Central memory CD8-positive, alpha-beta T cell (primary cell): ENCODE measurements around the gene ZDHHC17.
A peak's percentile ranks its signal among the peaks of the same experiment; 100 is the strongest.

Experiments
- ATAC-seq: fragments of 150-1000 bp; cut with Tn5 transposase; replicated peaks from 2 replicates; pipeline ENCODE4 v1.10.0; 2022; ENCODE audit warnings: mild to moderate bottlenecking, moderate FRiP score, moderate number of reproducible peaks; ENCODE audit not compliant: poor library complexity, severe bottlenecking; ENCODE audit errors: extremely low read depth
- DNase-seq, 2 donors: peaks; one replicate each; pipeline ENCODE4 v3.0.0; 2021; ENCODE audit warnings: low spot score in 2 of 2
- H3K27ac Mint-ChIP-seq: one replicate; pipeline ENCODE4 v1.8.0; 2022; ENCODE audit warnings: low read depth, mild to moderate bottlenecking, moderate library complexity, mixed read lengths
- H3K27me3 Mint-ChIP-seq: one replicate; pipeline ENCODE4 v1.8.0; 2022; ENCODE audit warnings: mixed read lengths
- H3K36me3 Mint-ChIP-seq: one replicate; pipeline ENCODE4 v1.8.0; 2022; ENCODE audit warnings: mild to moderate bottlenecking, moderate library complexity, mixed read lengths; ENCODE audit not compliant: insufficient read depth
- H3K4me1 Mint-ChIP-seq: one replicate; pipeline ENCODE4 v1.8.0; 2022; ENCODE audit warnings: mixed read lengths
- H3K4me3 Mint-ChIP-seq: one replicate; pipeline ENCODE4 v1.8.0; 2022; ENCODE audit warnings: mild to moderate bottlenecking, moderate library complexity, mixed read lengths
- H3K9me3 Mint-ChIP-seq: one replicate; pipeline ENCODE4 v1.8.0; 2022; ENCODE audit warnings: mixed read lengths

Gene ZDHHC17

DNA sequence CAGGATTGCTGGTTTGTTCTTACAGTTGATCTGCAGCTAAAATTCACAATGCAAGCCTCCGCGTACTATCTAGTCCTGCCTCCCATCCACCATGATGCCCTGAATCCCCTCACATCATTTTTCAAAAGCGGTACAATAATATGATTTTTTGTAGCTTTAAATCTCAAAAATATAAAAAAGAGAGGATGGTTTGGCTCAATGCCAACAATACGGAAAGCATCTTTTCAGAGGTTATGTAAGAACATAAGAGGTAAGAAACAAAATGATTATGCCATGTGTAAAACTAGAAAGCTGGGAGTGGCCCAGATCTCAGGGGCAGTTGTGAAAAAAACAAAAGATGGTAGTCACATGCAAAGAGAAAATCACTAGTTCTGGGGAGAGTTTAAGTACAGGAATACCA, 24.0 kb upstream of the ZDHHC17 start:
- Mint-ChIP-seq H3K27ac (no peak overlapping the region), H3K27me3 (peaks cover 89% of the 10 kb centered on the region)
- ATAC-seq, result no peak

DNA sequence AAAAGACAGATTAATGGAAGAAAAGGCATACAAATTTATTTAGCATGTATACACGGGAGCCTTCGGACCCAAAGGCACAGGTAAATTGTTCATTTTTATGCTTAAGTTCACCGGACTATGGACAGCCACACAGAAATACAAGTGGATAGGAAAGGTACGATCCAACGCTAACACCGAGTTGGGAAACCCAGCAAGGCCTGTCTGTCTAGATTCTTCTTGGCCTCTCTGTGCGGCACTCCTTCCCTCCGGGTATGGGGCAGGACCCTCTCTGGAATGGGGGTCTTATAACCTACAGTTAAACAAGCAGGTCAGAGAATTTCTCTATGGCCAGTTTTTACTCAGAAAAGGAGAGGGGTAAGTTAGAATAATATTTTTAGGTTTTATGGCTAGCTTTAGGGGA, 23.4 kb upstream of the ZDHHC17 start:
- Mint-ChIP-seq H3K27me3 (peaks cover 90% of the 10 kb centered on the region), H3K27ac (no peak overlapping the region), H3K4me1 (no peaks in the 10 kb centered on the region), H3K9me3 (peaks cover 10% of the 10 kb centered on the region), H3K4me3 (no peak overlapping the region), H3K36me3 (no peaks in the 10 kb centered on the region)
- no peak for DNase-seq
- ATAC-seq, result no peak

More for the DNA sequence above, 24.0 kb upstream of the ZDHHC17 start:
- Mint-ChIP-seq H3K36me3 (no peaks in the 10 kb centered on the region), H3K4me3 (no peak overlapping the region), H3K4me1 (no peaks in the 10 kb centered on the region), H3K9me3 (peaks cover 10% of the 10 kb centered on the region)
- no peak for DNase-seq

DNA sequence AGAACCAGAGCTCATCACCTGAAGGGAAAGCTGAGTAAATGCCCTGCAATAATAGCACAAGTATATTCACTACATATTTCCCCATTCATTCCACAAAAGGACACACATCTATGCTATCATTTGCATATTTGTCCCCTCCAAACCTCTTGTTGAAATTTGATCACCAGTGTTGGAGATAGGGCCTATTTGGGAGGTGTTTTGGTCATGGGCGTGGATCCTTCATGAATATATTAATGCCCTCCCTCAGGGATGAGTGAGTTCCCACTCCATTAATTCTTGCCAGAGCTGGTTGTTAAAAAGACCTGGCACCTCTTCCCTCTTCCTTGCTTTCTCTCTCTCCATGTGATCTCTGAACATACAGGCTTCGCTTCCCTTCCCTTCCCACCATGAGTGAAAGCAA, 18.6 kb upstream of the ZDHHC17 start:
- no peak for ATAC-seq
- DNase-seq, result no peak
- H3K4me1 Mint-ChIP-seq, result no peaks in the 10 kb centered on the region
- peaks cover 55% of the 10 kb centered on the region for H3K27me3 Mint-ChIP-seq
- H3K27ac Mint-ChIP-seq, result no peak overlapping the region
- H3K36me3 Mint-ChIP-seq, result peaks cover 2% of the 10 kb centered on the region
- no peaks in the 10 kb centered on the region for H3K9me3 Mint-ChIP-seq
- no peak overlapping the region for H3K4me3 Mint-ChIP-seq

DNA sequence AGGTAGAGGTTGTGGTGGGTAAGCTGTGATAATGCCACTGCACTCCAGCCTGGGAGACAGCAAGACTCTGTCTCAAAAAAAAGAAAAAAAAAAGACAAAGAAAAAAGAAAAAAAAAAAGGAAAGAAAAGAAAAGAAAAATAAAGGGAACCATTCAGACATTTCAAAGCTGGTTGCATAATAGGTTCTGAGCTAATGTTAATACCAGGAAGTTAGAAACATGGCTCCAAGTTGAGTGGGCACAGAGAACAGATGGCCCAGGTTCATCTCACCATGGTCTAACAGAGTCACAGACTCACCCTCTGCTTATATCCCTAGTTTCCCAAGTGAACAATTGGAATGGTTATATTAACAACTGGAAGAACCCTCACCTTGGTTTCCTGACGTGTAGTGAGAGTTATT, 17.4 kb upstream of the ZDHHC17 start:
- peaks cover 56% of the 10 kb centered on the region for H3K27me3 Mint-ChIP-seq
- H3K27ac Mint-ChIP-seq, result no peak overlapping the region
- H3K36me3 Mint-ChIP-seq, result peaks cover 2% of the 10 kb centered on the region
- no peaks in the 10 kb centered on the region for H3K4me1 Mint-ChIP-seq
- H3K9me3 Mint-ChIP-seq, result no peaks in the 10 kb centered on the region
- H3K4me3 Mint-ChIP-seq, result no peak overlapping the region
- ATAC-seq (no peak), DNase-seq (no peak)

DNA sequence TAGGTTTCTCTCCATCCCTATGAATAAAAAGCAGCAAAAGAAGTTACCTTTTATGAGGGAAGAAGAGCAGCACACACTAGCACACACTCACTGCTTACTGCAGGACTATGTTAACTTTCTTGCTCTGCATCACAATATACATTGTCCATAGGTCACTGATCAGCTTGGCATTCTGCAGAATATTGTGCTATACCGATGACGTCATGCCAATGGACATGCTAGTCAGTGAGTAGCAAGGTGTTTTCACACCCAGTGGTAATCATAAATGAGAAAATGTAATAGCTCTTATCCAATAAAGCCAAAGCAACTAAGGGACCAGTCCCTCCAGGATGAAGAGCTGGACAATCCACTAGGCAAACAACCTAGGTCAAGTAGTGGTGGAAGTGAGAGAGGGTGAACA, 16.7 kb upstream of the ZDHHC17 start:
- H3K4me1 Mint-ChIP-seq, result no peaks in the 10 kb centered on the region
- no peak for ATAC-seq
- DNase-seq, result no peak
- peaks cover 49% of the 10 kb centered on the region for H3K27me3 Mint-ChIP-seq
- H3K27ac Mint-ChIP-seq, result no peak overlapping the region
- no peaks in the 10 kb centered on the region for H3K9me3 Mint-ChIP-seq
- no peak overlapping the region for H3K4me3 Mint-ChIP-seq
- H3K36me3 Mint-ChIP-seq, result peaks cover 2% of the 10 kb centered on the region

DNA sequence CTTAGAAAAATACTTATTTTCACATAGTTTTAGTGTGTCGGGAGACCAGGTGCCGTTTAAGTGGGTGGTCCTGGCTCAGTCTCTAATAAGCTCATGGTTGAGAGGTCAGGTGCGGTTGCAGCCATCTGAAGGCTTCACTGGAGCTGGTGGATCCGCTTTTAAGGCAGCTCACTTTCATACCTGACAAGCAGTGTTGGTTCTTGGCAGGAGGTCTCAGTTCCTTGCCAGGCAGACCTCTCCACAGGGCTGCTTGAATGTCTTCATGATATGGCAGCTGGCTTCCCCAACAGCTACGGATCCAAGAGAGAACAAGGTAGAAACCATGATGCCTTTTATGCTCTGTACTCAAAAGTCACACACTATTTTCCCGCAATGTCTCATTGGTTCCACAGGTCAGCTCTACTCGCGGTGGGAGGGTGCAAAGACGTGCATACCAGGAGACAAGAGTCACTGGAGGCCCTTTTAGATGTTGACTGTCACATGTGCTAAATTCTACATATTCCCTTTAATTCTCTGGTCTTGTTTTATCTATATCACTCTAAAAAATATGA, 8.0 kb upstream of the ZDHHC17 start:
- no peaks in the 10 kb centered on the region for H3K9me3 Mint-ChIP-seq
- DNase-seq, result no peak
- ATAC-seq, result no peak
- no peak overlapping the region for H3K27ac Mint-ChIP-seq
- H3K27me3 Mint-ChIP-seq, result peaks cover 18% of the 10 kb centered on the region
- no peaks in the 10 kb centered on the region for H3K4me1 Mint-ChIP-seq
- H3K36me3 Mint-ChIP-seq, result peaks cover 2% of the 10 kb centered on the region
- no peak overlapping the region for H3K4me3 Mint-ChIP-seq

DNA sequence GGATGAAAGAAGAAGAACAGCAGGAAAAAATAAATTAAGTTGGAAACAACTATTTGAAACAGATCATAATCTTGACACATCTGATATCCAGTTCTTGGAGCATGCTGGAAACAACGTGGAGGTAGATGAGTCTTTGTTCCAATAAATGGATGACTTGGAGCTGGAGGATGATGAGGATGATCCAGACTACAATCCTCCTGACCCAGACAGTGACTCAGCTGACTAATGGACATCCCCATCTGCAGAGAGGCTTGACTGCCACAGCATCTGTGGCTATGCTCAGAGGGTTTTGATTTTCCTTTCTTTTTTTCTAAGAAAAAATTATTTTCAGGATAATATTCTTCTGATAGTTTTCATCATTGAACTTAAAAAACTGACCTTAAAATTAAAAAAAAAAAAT, 6.2 kb upstream of the ZDHHC17 start:
- no peaks in the 10 kb centered on the region for H3K9me3 Mint-ChIP-seq
- no peak overlapping the region for H3K4me3 Mint-ChIP-seq
- no peak overlapping the region for H3K27ac Mint-ChIP-seq
- H3K36me3 Mint-ChIP-seq, result peaks cover 12% of the 10 kb centered on the region
- H3K4me1 Mint-ChIP-seq, result peaks cover 2% of the 10 kb centered on the region
- DNase-seq, result no peak
- peaks cover 15% of the 10 kb centered on the region for H3K27me3 Mint-ChIP-seq
- no peak for ATAC-seq

DNA sequence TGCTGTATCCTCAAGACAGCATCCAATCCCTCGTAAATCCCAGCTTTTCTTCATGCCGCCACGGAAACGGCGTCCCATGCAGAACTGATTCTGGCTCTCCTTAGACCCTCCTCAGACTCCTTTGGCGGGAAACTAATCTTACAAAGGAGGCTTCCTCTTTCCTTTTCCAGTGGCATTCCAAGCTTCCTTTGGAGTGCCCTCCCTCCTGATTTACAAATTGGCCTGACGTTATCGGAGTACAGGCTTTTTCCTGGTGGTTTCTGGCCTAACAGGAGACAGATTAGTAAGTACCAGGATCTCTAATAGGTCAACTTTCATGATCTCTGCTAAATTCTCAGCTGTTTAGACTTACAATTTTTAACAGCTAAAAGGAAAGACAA, 1.3 kb upstream of the ZDHHC17 start:
- Mint-ChIP-seq H3K4me3 (peak overlapping the region; percentile 95), H3K27ac (peak overlapping the region; percentile 96), H3K27me3 (no peaks in the 10 kb centered on the region), H3K4me1 (peaks cover 37% of the 10 kb centered on the region), H3K9me3 (no peaks in the 10 kb centered on the region), H3K36me3 (peaks cover 28% of the 10 kb centered on the region)
- no peak for DNase-seq
- ATAC-seq, result no peak

DNA sequence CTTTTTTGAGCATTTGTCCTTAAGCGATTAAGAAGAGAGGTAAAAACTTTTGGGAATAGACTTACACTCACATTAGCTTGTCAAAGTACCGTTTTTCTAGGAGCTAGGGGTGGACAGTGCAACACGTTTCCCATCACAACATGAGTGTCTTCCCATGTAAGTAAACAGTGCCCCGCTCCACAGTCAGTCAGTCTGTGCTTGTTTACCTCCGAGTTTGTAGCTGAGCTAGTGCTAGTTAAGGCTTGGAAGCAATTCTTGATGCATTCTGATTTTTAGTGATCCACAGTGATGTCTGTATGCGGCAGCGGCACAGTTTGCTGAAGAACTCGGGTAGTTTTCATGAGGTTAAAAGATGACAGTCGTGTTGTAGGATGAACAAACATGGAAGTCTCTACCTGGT, 941 bp downstream of the ZDHHC17 start:
- Mint-ChIP-seq H3K36me3 (peaks cover 28% of the 10 kb centered on the region), H3K9me3 (no peaks in the 10 kb centered on the region), H3K4me1 (peaks cover 40% of the 10 kb centered on the region), H3K4me3 (peak overlapping the region; percentile 95), H3K27ac (peak overlapping the region; percentile 96), H3K27me3 (no peaks in the 10 kb centered on the region)
- no peak for ATAC-seq
- no peak for DNase-seq

DNA sequence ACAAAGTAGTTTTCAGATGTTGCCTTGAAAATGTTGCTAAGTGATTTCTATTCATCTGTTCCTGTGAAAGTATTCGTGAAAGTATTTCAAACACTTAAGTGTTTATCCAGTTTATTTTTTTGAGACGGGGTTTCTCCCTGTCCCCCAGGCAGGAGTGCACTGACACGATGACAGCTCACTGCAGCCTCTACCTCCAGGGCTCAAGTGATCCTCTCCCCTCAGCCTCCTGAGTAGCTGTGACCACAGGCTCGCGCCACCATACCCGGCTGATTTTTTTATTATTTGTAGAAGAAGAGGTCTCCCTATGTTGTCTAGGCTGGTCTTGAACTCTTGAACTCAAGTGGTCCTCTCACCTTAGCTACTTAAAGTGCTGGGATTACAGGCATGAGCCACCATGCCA, 1.7 kb downstream of the ZDHHC17 start:
- H3K4me3 Mint-ChIP-seq, result peak overlapping the region; percentile 95
- H3K9me3 Mint-ChIP-seq, result no peaks in the 10 kb centered on the region
- H3K4me1 Mint-ChIP-seq, result peaks cover 46% of the 10 kb centered on the region
- H3K36me3 Mint-ChIP-seq, result peaks cover 28% of the 10 kb centered on the region
- H3K27me3 Mint-ChIP-seq, result no peaks in the 10 kb centered on the region
- no peak for DNase-seq
- peak overlapping the region; percentile 96 for H3K27ac Mint-ChIP-seq
- ATAC-seq, result no peak

DNA sequence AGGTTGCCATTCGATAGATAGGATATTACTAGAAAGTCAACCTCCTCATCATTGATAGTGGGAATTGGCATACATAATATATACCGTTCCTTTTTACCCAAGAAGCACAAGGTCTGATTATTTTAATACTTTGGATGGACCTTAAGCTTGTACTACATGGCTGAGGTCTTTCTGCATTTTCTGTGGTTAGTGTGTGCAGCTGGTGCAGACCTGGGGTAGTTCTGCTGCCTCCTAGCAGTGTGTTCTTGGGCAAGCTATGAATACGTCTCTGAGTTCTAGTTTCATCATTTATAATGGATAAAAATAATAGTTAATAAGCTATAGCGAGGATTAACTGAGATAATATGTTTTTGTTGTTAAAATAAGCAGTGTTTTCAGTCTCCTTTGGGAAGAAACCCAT, 2.2 kb downstream of the ZDHHC17 start:
- Mint-ChIP-seq H3K4me1 (peaks cover 46% of the 10 kb centered on the region), H3K27me3 (no peaks in the 10 kb centered on the region), H3K9me3 (no peaks in the 10 kb centered on the region), H3K4me3 (peak overlapping the region; percentile 95), H3K36me3 (peaks cover 26% of the 10 kb centered on the region), H3K27ac (no peak overlapping the region)
- ATAC-seq (no peak), DNase-seq (no peak)

DNA sequence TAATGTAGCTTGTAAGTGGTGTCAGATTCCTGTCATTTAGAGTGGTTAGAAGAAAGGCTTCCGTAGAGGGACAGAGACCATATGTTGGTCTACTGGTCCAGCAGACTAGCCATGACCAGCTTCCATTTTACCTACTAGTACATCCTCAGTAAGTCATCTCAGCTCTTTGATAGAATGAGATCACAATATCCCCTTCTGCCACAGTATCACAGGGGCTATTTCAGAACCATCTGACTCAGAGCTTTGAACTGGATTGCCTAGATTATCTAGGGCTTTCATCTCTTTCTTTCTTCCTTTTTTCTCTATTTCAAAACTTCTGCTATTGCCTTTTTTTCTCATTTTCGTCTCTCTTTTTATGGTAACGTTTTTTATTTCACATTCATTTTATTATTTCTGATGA, 4.7 kb downstream of the ZDHHC17 start:
- H3K4me1 Mint-ChIP-seq, result peaks cover 55% of the 10 kb centered on the region
- ATAC-seq (no peak), DNase-seq (no peak)
- H3K36me3 Mint-ChIP-seq, result peaks cover 15% of the 10 kb centered on the region
- no peaks in the 10 kb centered on the region for H3K27me3 Mint-ChIP-seq
- no peak overlapping the region for H3K27ac Mint-ChIP-seq
- H3K9me3 Mint-ChIP-seq, result no peaks in the 10 kb centered on the region
- H3K4me3 Mint-ChIP-seq, result no peak overlapping the region

DNA sequence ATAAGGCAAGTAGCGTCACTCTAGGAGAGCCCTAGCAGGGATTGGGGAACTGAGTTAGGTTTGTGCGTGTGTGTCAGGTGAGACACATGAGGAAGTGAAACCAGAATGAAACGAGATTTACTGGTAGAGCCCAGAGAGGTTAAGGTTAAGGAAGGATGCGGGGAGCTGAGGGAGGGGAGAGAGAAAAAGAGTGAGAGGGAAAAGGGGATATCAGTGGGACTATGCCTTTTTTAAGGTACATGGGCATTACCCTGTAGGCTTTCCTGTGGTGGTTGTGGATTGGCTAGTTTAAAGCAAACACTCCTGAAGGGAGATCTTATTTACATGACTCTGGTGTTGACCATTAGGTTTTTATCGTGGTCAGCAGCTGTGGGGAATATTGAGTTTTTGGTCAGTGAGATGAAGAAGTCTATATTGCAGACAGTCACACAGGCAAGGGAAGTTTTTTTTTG, 13.9 kb downstream of the ZDHHC17 start:
- Mint-ChIP-seq H3K4me3 (no peak overlapping the region), H3K4me1 (peaks cover 71% of the 10 kb centered on the region), H3K36me3 (peaks cover 4% of the 10 kb centered on the region), H3K27ac (no peak overlapping the region), H3K9me3 (no peaks in the 10 kb centered on the region), H3K27me3 (no peaks in the 10 kb centered on the region)
- DNase-seq (no peak), ATAC-seq (peak; percentile 71)

DNA sequence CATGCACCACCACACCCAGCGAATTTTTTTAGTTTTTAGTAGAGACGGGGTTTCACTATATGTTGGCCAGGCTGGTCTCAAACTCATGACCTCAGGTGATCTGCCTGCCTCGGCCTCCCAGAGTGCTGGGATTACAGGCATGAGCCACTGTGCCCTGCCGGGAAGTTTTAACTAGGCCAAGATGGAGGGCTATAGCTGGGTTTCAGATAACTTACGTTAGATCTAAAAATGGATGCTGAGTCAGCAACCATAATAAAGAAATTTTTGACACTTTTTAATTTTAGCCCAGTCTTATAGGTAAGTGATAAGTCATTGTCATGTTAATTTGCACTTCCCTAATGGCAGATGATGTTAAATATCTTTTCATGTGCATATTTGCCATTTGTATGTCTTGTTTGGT, 14.4 kb downstream of the ZDHHC17 start:
- H3K9me3 Mint-ChIP-seq, result no peaks in the 10 kb centered on the region
- DNase-seq (no peak), ATAC-seq (no peak)
- no peaks in the 10 kb centered on the region for H3K36me3 Mint-ChIP-seq
- H3K4me3 Mint-ChIP-seq, result no peak overlapping the region
- H3K27ac Mint-ChIP-seq, result no peak overlapping the region
- H3K4me1 Mint-ChIP-seq, result peaks cover 71% of the 10 kb centered on the region
- no peaks in the 10 kb centered on the region for H3K27me3 Mint-ChIP-seq
